DMS53 treated with DMSO at 0.1 percent for 48 hours (cell line): ENCODE data around the gene SUN2.

Source experiments
- DNase-seq: peaks from one replicate; lab custom pipeline; 2025; ENCODE audit not compliant: unreplicated experiment; lab: John Stamatoyannopoulos, UW

SUN2 gene

DNA sequence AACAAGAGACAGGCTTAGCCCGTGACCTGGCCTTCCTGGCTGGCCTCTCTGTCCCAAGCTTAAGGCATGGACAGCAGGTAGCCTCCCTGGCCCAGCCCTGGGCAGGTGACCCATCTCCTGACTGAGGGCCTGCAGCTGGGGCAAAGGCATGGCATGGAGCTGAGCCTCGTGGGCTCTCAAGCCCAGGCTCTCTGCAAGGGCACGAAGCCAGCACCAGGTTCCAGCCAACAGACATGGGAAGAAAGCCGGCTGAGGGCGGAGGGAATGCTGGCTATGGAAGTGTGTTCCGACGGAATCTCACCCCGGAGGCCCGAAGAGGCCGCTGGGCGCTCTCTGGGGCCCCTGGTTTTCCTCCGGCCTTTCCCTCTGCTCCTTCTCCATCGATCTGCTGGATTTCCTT is 25.2 kb upstream of the SUN2 start:
- no peak for DNase-seq

DNA sequence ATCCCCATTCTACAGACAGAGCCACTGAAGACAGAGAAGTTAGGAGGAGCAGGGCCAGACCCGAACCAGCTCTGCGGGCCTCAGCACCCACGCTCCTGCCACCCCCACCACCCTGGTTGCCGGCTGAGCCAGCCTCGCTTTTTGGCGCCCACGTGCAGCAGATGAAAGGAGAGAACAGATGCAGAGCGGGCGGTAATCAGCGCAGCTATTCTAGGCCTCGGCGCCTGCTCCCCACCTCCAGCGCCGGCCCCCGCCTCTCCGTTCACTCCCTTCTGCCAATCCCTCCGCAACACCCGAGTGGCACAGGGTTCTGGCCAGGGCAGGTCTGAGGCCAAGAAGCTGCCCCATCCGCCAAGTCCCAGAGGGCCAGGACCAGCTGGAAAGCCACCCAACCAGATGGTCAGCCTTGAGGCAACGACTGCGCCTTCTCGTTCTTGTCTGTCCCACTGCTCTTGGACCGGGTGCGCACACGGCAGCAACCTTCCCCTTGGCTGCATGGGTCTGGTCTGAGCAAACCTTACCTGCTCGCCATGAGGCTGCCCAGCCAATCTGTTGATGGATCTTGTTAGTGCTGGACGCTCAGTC is 21.4 kb upstream of the SUN2 start:
- DNase-seq = no peak

DNA sequence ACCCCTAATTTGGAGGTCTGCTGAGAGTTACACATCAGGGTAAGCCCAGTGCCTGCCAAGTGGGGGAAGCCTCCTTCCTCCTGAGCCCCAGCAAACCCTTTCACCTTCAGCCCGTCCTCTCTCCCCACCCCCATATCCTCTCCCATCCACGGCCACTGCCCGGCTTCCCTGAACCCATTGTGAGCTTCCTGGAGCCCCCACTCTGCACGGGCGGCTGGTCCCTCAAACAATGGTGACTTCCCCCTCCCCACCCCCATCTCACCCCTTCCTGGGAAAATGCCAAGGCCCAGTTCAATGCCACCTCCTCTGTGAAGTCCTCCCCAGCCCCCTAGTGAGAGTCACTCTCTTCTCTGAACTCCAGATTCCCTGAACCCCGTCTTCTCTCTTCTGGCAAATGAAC is 20.3 kb upstream of the SUN2 start:
- no peak for DNase-seq

DNA sequence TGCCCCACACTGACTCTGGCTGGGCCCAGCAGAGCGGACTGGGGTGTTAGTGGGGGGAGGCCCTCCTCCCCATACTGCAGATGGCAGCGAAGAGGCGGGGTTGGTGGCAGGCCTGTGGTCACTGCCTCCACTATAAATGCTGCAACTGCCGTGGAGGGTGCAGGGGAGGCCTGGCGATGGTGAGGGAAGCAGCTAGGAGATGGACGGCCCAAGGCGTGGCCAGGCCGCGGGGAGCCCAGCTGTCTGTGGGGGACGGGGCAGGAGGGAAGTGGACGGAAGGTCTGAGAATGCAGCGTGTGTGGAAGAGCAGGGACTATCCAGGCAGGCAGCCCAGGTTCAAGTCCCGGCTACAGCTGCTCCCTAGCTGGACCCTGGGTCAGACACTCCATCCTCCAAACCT is 19.9 kb upstream of the SUN2 start:
- DNase-seq = no peak

GRCh38 chr22:38774496-38775166 is 18.8 kb upstream of the SUN2 start:
- DNase-seq = no peak

GRCh38 chr22:38773363-38773946 is 17.7 kb upstream of the SUN2 start:
- no peak for DNase-seq

- no peak for DNase-seq
Measured at GRCh38 chr22:38772623-38772873, 16.8 kb upstream of the SUN2 start.

GRCh38 chr22:38770257-38770949 is 14.6 kb upstream of the SUN2 start:
- no peak for DNase-seq

- DNase-seq = no peak
Measured at GRCh38 chr22:38768036-38768435, 12.2 kb upstream of the SUN2 start.

DNA sequence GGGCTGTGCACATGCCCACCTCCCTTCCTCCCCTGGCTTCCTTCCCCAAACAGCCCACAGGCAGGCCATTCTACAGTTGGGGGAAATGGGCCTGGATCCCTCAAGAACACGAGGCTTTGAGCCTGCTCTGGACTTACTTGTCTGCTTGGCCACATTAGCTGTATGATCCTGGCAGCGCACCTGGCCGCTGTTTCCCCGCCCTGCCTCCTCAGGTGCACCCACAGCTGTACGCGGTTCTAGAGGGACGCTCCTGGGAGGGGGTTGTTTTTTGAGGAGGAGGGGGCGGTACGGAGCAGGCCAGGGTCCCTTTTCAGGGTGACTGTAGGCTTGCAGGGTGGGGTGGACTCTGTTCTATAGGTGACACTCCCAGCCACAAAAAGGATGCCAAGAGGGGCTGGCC is 11.5 kb upstream of the SUN2 start:
- no peak for DNase-seq

GRCh38 chr22:38766076-38766777 is 10.4 kb upstream of the SUN2 start:
- DNase-seq = peak; percentile 67

DNA sequence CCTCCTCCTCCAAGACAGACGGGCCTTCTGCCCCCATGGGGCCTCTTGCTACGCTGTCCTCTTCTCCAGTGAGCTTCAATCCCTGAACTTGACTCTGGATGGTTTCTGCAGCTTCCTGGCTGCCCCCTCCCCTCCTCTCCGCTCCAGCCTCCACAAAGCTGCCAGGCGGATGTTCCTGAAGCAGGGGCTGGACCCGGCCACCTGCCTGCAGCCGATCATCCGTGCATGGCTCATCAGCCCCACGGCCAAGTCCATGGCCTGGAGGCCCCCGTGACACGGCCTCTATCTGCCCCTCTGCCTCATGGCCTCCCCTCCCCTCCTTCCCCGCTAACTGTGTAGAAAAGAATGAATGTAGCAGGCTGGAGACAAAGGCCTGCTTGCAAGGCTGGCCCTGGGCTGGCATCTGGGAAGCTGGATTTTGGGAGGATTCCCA is 6.8 kb upstream of the SUN2 start:
- no peak for DNase-seq

GRCh38 chr22:38761202-38762162 is 5.7 kb upstream of the SUN2 start:
- DNase-seq = peak; percentile 18

GRCh38 chr22:38760477-38761201 is 4.8 kb upstream of the SUN2 start:
- peak; percentile 3 for DNase-seq

DNA sequence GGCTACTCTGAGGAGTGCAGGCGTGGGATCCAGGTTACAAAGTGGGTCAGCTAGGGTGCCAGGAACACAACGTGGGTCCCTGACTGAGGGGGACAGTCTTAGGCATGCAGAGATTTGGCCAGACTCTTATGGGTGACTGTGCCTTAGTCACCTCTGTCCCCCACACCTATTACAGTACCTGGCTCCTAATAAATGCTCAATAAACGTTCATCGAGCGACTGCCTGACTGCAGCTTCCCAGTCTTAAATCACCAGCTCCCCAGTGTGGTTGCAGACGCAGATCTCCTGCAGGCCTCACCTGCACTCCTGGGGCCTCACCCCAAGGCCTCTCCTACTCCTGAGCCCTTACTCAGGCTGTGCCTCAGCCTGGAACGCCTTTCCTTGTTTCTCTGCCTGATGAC is 3.2 kb upstream of the SUN2 start:
- DNase-seq = no peak

- DNase-seq = no peak
Measured at GRCh38 chr22:38758276-38758945, 2.6 kb upstream of the SUN2 start.

- DNase-seq = no peak
Measured at GRCh38 chr22:38757464-38757757, 1.6 kb upstream of the SUN2 start.

DNA sequence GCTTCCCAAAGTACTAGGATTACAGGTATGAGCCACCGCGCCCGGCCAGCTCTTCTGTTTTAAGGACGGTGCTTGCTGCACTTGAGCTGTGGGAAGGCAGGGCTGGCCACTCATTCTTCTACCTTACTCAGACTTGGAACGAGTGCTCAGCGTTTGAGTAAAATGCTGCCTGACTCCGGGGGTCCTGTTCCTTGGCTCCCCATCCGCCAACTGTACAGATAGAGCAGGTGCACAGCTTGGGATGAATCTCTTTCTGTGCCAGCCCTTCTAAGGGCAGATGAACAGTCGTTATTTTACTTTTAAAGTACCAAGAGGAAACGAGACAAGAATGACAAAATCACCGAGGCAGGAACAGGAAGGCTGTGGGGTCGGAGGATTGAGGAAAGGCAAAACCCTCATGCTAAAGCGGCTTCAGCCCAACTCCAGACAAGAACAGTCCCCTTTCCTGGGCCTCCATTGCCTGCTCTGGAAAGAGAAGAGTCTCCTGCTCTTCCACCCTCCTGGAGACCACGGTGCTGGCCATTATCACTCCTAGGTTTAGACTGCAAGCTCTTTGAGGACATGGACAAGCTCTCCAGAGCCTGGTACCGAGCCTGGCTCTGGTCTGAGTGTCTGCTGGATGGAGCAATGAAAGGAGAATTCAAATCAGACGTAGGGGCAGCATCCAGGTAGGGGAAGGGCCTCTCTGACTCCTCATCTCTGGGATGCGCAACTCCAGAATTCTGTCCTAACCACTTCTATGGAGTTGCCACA is 1.1 kb upstream of the SUN2 start:
- no peak for DNase-seq
